SJSA1 (cell line): Measurements from ENCODE around the gene CHGA. TPM values are rescaled to one million over a fixed set of nuclear protein-coding genes. Genes with fewer than 3 reads are reported as not detected.

Experiments
- DNase-seq, 2 experiments: peaks; one replicate each; pipeline ENCODE4 v3.0.0-alpha.2; 2015 to 2020; ENCODE audit warnings: low spot score in 2 of 2, low read depth in 1 of 2
- H3K27ac ChIP-seq: fragments of 250-450 bp; sonication (Bioruptor Pico); 2 replicates; pipeline ENCODE4 v1.5.1; 2020; ENCODE audit warnings: mild to moderate bottlenecking, moderate library complexity
- H3K27me3 ChIP-seq: fragments of 250-450 bp; sonication (Bioruptor Pico); replicated peaks from 2 replicates; pipeline ENCODE4 v1.5.1; 2020; ENCODE audit warnings: mild to moderate bottlenecking, moderate library complexity
- H3K36me3 ChIP-seq: fragments of 250-450 bp; sonication (Bioruptor Pico); 2 replicates; pipeline ENCODE4 v1.5.1; 2020; ENCODE audit warnings: mild to moderate bottlenecking
- H3K4me1 ChIP-seq: fragments of 250-450 bp; sonication (Bioruptor Pico); replicated peaks from 2 replicates; pipeline ENCODE4 v1.6.1; 2021; ENCODE audit warnings: mild to moderate bottlenecking
- H3K4me3 ChIP-seq: fragments of 250-450 bp; sonication (Bioruptor Pico); 2 replicates; pipeline ENCODE4 v1.5.1; 2020; ENCODE audit warnings: mild to moderate bottlenecking
- H3K9me3 ChIP-seq: fragments of 250-450 bp; sonication (Bioruptor Pico); replicated peaks from 2 replicates; pipeline ENCODE4 v1.5.1; 2020; ENCODE audit warnings: mild to moderate bottlenecking
- total RNA-seq: library from RNA; depleted of rRNA; stranded (reverse); fragments of >200 nt; shearing (Covaris generic); gene quantifications from 2 replicates; pipeline ENCODE4 v1.2.3, GENCODE V29; 2014

The CHGA gene
- total RNA-seq, 1 experiment from 2014 or later, result not detected

GRCh38 chr14:92938890-92939671 lies 16.1 kb downstream of the CHGA start:
- no peaks in the 10 kb centered on the region for H3K4me1 ChIP-seq
- no peak for DNase-seq
- H3K9me3 ChIP-seq, result no peaks in the 10 kb centered on the region
- H3K4me3 ChIP-seq, result no peak overlapping the region
- H3K27ac ChIP-seq, result no peak overlapping the region
- peaks cover 4% of the 10 kb centered on the region for H3K36me3 ChIP-seq
- no peaks in the 10 kb centered on the region for H3K27me3 ChIP-seq

GRCh38 chr14:92939699-92940098 lies 16.7 kb downstream of the CHGA start:
- H3K27ac ChIP-seq, result no peak overlapping the region
- H3K9me3 ChIP-seq, result no peaks in the 10 kb centered on the region
- H3K4me3 ChIP-seq, result no peak overlapping the region
- H3K27me3 ChIP-seq, result no peaks in the 10 kb centered on the region
- H3K36me3 ChIP-seq, result peaks cover 6% of the 10 kb centered on the region
- DNase-seq, result no peak
- no peaks in the 10 kb centered on the region for H3K4me1 ChIP-seq

GRCh38 chr14:92940543-92940942 lies 17.6 kb downstream of the CHGA start:
- no peaks in the 10 kb centered on the region for H3K27me3 ChIP-seq
- H3K27ac ChIP-seq, result no peak overlapping the region
- peaks cover 14% of the 10 kb centered on the region for H3K36me3 ChIP-seq
- no peak overlapping the region for H3K4me3 ChIP-seq
- no peaks in the 10 kb centered on the region; the same call in 1 of the 2 replicates for H3K4me1 ChIP-seq
- H3K9me3 ChIP-seq, result no peaks in the 10 kb centered on the region
- no peak for DNase-seq

- H3K4me3 ChIP-seq, result no peak overlapping the region
- H3K27me3 ChIP-seq, result no peaks in the 10 kb centered on the region
- H3K9me3 ChIP-seq, result no peaks in the 10 kb centered on the region
- peaks cover 21% of the 10 kb centered on the region for H3K36me3 ChIP-seq
- peaks cover 8% of the 10 kb centered on the region for H3K4me1 ChIP-seq
- no peak for DNase-seq
- no peak overlapping the region for H3K27ac ChIP-seq
Observed at GRCh38 chr14:92941531-92941930, 18.6 kb downstream of the CHGA start.

- Histone ChIP-seq H3K27ac (no peak overlapping the region), H3K27me3 (no peaks in the 10 kb centered on the region), H3K4me3 (no peak overlapping the region), H3K36me3 (peaks cover 25% of the 10 kb centered on the region), H3K4me1 (peaks cover 15% of the 10 kb centered on the region), H3K9me3 (no peaks in the 10 kb centered on the region)
- no peak for DNase-seq
Observed at GRCh38 chr14:92942136-92942535, 19.2 kb downstream of the CHGA start.

- Histone ChIP-seq H3K4me1 (peaks cover 18% of the 10 kb centered on the region), H3K4me3 (no peak overlapping the region), H3K27ac (no peak overlapping the region), H3K9me3 (no peaks in the 10 kb centered on the region), H3K27me3 (no peaks in the 10 kb centered on the region), H3K36me3 (peaks cover 26% of the 10 kb centered on the region)
- no peak for DNase-seq
Observed at GRCh38 chr14:92942576-92942975, 19.6 kb downstream of the CHGA start.

- DNase-seq, result no peak
- Histone ChIP-seq H3K9me3 (no peaks in the 10 kb centered on the region), H3K27me3 (no peaks in the 10 kb centered on the region)
Observed at GRCh38 chr14:92942976-92943710, 20.2 kb downstream of the CHGA start.

GRCh38 chr14:92943855-92944570 lies 21.1 kb downstream of the CHGA start:
- no peak overlapping the region for H3K27ac ChIP-seq
- H3K27me3 ChIP-seq, result no peaks in the 10 kb centered on the region
- DNase-seq, result no peak

More at GRCh38 chr14:92942976-92943710, 20.2 kb downstream of the CHGA start:
- Histone ChIP-seq H3K27ac (no peak overlapping the region), H3K36me3 (peaks cover 31% of the 10 kb centered on the region), H3K4me1 (peaks cover 18% of the 10 kb centered on the region), H3K4me3 (no peak overlapping the region)

GRCh38 chr14:92944976-92945375 lies 22.0 kb downstream of the CHGA start:
- Histone ChIP-seq H3K4me3 (no peak overlapping the region), H3K4me1 (peaks cover 18% of the 10 kb centered on the region), H3K27me3 (no peaks in the 10 kb centered on the region), H3K27ac (no peak overlapping the region), H3K36me3 (peaks cover 33% of the 10 kb centered on the region), H3K9me3 (no peaks in the 10 kb centered on the region)
- no peak for DNase-seq

More at GRCh38 chr14:92943855-92944570, 21.1 kb downstream of the CHGA start:
- no peak overlapping the region for H3K4me3 ChIP-seq
- H3K4me1 ChIP-seq, result peaks cover 18% of the 10 kb centered on the region
- no peaks in the 10 kb centered on the region for H3K9me3 ChIP-seq
- H3K36me3 ChIP-seq, result peaks cover 33% of the 10 kb centered on the region

- no peaks in the 10 kb centered on the region for H3K27me3 ChIP-seq
- peaks cover 18% of the 10 kb centered on the region for H3K4me1 ChIP-seq
- H3K27ac ChIP-seq, result no peak overlapping the region
- no peaks in the 10 kb centered on the region for H3K9me3 ChIP-seq
- H3K36me3 ChIP-seq, result peaks cover 39% of the 10 kb centered on the region
- no peak overlapping the region for H3K4me3 ChIP-seq
- DNase-seq, result no peak
Observed at GRCh38 chr14:92945544-92945943, 22.6 kb downstream of the CHGA start.

GRCh38 chr14:92945959-92946846 lies 23.3 kb downstream of the CHGA start:
- Histone ChIP-seq H3K27me3 (no peaks in the 10 kb centered on the region), H3K9me3 (no peaks in the 10 kb centered on the region), H3K4me3 (no peak overlapping the region), H3K27ac (peak overlapping the region; percentile 32; the same call in 1 of the 2 replicates), H3K36me3 (peaks cover 46% of the 10 kb centered on the region), H3K4me1 (peaks cover 18% of the 10 kb centered on the region)
- peak; percentile 77 to 93 for DNase-seq

- Histone ChIP-seq H3K9me3 (no peaks in the 10 kb centered on the region), H3K27me3 (no peaks in the 10 kb centered on the region), H3K36me3 (peaks cover 53% of the 10 kb centered on the region), H3K27ac (peak overlapping the region; percentile 32; the same call in 1 of the 2 replicates), H3K4me3 (no peak overlapping the region), H3K4me1 (peaks cover 23% of the 10 kb centered on the region)
- DNase-seq, result no peak
Observed at GRCh38 chr14:92946847-92947545, 24.0 kb downstream of the CHGA start.
